H9 (cell line): ENCODE measurements around the gene DUS2. TPM values are rescaled to one million over a fixed set of nuclear protein-coding genes. Genes with fewer than 3 reads are reported as not detected.

Experiments
- DNase-seq: peaks from one replicate; pipeline ENCODE4 v3.0.0-alpha.2; 2017
- H2AFZ ChIP-seq: one replicate; pipeline ENCODE4 v1.6.1; 2013; ENCODE audit warnings: mild to moderate bottlenecking, low read length, control low read depth, moderate library complexity
- H2AK5ac ChIP-seq: 2 replicates; pipeline ENCODE4 v1.6.1; 2013; ENCODE audit warnings: low read length, control low read depth, mixed read lengths; ENCODE audit not compliant: insufficient read length
- H2BK120ac ChIP-seq: one replicate; pipeline ENCODE4 v1.6.1; 2013; ENCODE audit warnings: low read depth, mild to moderate bottlenecking, low read length, control low read depth, inconsistent platforms; ENCODE audit not compliant: poor library complexity, severe bottlenecking
- H2BK12ac ChIP-seq: 2 replicates; pipeline ENCODE4 v1.6.1; 2013; ENCODE audit warnings: low read length, control low read depth, mixed read lengths, low read depth; ENCODE audit not compliant: insufficient read length
- H2BK15ac ChIP-seq: 2 replicates; pipeline ENCODE4 v1.6.1; 2013; ENCODE audit warnings: low read depth, low read length, control low read depth
- H2BK20ac ChIP-seq: one replicate; pipeline ENCODE4 v1.6.1; 2013; ENCODE audit warnings: low read depth, mild to moderate bottlenecking, low read length, control low read depth, inconsistent platforms; ENCODE audit not compliant: poor library complexity, severe bottlenecking
- H2BK5ac ChIP-seq: 2 replicates; pipeline ENCODE4 v1.6.1; 2013; ENCODE audit warnings: low read length, control low read depth, mixed read lengths; ENCODE audit not compliant: insufficient read length
- H3K14ac ChIP-seq: 2 replicates; pipeline ENCODE4 v1.6.1; 2013; ENCODE audit warnings: low read length, control low read depth; ENCODE audit not compliant: insufficient read depth
- H3K18ac ChIP-seq: 2 replicates; pipeline ENCODE4 v1.6.1; 2013; ENCODE audit warnings: low read depth, mild to moderate bottlenecking, mixed read lengths, low read length, control low read depth; ENCODE audit not compliant: insufficient read length
- H3K23ac ChIP-seq: 2 replicates; pipeline ENCODE4 v1.6.1; 2013; ENCODE audit warnings: low read length, control low read depth, mixed read lengths, low read depth; ENCODE audit not compliant: insufficient read length
- H3K23me2 ChIP-seq: 2 replicates; pipeline ENCODE4 v1.6.1; 2013; ENCODE audit warnings: low read depth, mild to moderate bottlenecking, mixed read lengths, low read length, control low read depth; ENCODE audit not compliant: insufficient read length, poor library complexity, severe bottlenecking
- H3K27ac ChIP-seq: 2 replicates; pipeline ENCODE4 v1.5.1; 2013; ENCODE audit warnings: low read length, control low read depth, mixed read lengths, low read depth; ENCODE audit not compliant: insufficient read length
- H3K27me3 ChIP-seq: 2 replicates; pipeline ENCODE4 v1.6.1; 2013; ENCODE audit warnings: low read length, control low read depth, inconsistent platforms; ENCODE audit not compliant: insufficient read depth
- H3K4ac ChIP-seq: 2 replicates; pipeline ENCODE4 v1.6.1; 2013; ENCODE audit warnings: low read depth, mild to moderate bottlenecking, control low read depth, inconsistent platforms, low read length, moderate library complexity
- H3K4me1 ChIP-seq: 2 replicates; pipeline ENCODE4 v1.6.1; 2013; ENCODE audit warnings: low read length, control low read depth, inconsistent platforms; ENCODE audit not compliant: insufficient read depth
- H3K4me2 ChIP-seq: 2 replicates; pipeline ENCODE4 v1.6.1; 2013; ENCODE audit warnings: low read length, control low read depth, mixed read lengths; ENCODE audit not compliant: insufficient read length, insufficient read depth
- H3K56ac ChIP-seq: 2 replicates; pipeline ENCODE4 v1.6.1; 2013; ENCODE audit warnings: low read depth, mild to moderate bottlenecking, mixed read lengths, low read length, control low read depth; ENCODE audit not compliant: insufficient read length
- H3K79me1 ChIP-seq: 2 replicates; pipeline ENCODE4 v1.6.1; 2013; ENCODE audit warnings: low read depth, mild to moderate bottlenecking, moderate library complexity, low read length, control low read depth, inconsistent platforms; ENCODE audit not compliant: insufficient read depth, poor library complexity, severe bottlenecking
- H3K79me2 ChIP-seq: 2 replicates; pipeline ENCODE4 v1.6.1; 2013; ENCODE audit warnings: low read length, control low read depth, inconsistent platforms; ENCODE audit not compliant: insufficient read depth
- H3K9ac ChIP-seq: 2 replicates; pipeline ENCODE4 v1.6.1; 2013; ENCODE audit warnings: low read length, control low read depth, mixed read lengths; ENCODE audit not compliant: insufficient read length; ENCODE audit errors: extremely low read depth
- H3K9me3 ChIP-seq: one replicate; pipeline ENCODE4 v1.6.1; 2013; ENCODE audit warnings: low read depth, low read length, inconsistent platforms; ENCODE audit not compliant: control insufficient read depth
- H3T11ph ChIP-seq: one replicate; pipeline ENCODE4 v1.6.1; 2013; ENCODE audit warnings: mild to moderate bottlenecking, low read length, control low read depth, inconsistent platforms
- H4K20me1 ChIP-seq: one replicate; pipeline ENCODE4 v1.6.1; 2013; ENCODE audit not compliant: control insufficient read depth, insufficient read length, insufficient read depth
- H4K5ac ChIP-seq: 2 replicates; pipeline ENCODE4 v1.6.1; 2013; ENCODE audit warnings: low read depth, mild to moderate bottlenecking, mixed read lengths, low read length, control low read depth; ENCODE audit not compliant: insufficient read length
- H4K8ac ChIP-seq: replicated peaks from 2 replicates; pipeline ENCODE4 v1.6.1; 2013; ENCODE audit warnings: low read length, control low read depth, mixed read lengths, low read depth; ENCODE audit not compliant: insufficient read length
- H4K91ac ChIP-seq: 2 replicates; pipeline ENCODE4 v1.6.1; 2013; ENCODE audit warnings: low read depth, mild to moderate bottlenecking, moderate library complexity, mixed read lengths, low read length, control low read depth; ENCODE audit not compliant: insufficient read length
- H3K27ac Mint-ChIP-seq, 3 experiments: 2 replicates in 2 of 3; 3 replicates in 1 of 3; pipeline ENCODE4 v1.8.0; 2020 to 2021; ENCODE audit warnings: mixed read lengths in 3 of 3, mild to moderate bottlenecking in 1 of 3, moderate library complexity in 1 of 3
- H3K27me3 Mint-ChIP-seq: 2 replicates; pipeline ENCODE4 v1.8.0; 2021; ENCODE audit warnings: low read depth, mild to moderate bottlenecking, moderate library complexity, mixed read lengths
- H3K36me3 Mint-ChIP-seq, 3 experiments: 2 replicates in 2 of 3; 3 replicates in 1 of 3; pipeline ENCODE4 v1.8.0; 2020 to 2021; ENCODE audit warnings: low read depth in 3 of 3, mixed read lengths in 3 of 3; ENCODE audit not compliant: insufficient read depth in 1 of 3
- H3K4me1 Mint-ChIP-seq, 2 experiments: 2 replicates each; pipeline ENCODE4 v1.8.0; 2020; ENCODE audit warnings: mixed read lengths in 2 of 2
- H3K4me3 Mint-ChIP-seq, 2 experiments: 2 replicates in 1 of 2; 3 replicates in 1 of 2; pipeline ENCODE4 v1.8.0; 2020 to 2021; ENCODE audit warnings: mild to moderate bottlenecking in 2 of 2, mixed read lengths in 2 of 2, moderate library complexity in 1 of 2
- H3K9me3 Mint-ChIP-seq, 2 experiments: 2 replicates in 1 of 2; 3 replicates in 1 of 2; pipeline ENCODE4 v1.8.0; 2020; ENCODE audit warnings: mild to moderate bottlenecking in 2 of 2, mixed read lengths in 2 of 2, moderate library complexity in 1 of 2
- CTCF ChIP-seq: fragments of 200-600 bp; sonication (generic); conservative IDR thresholded peaks from 3 replicates; pipeline ENCODE4 v1.8.0; 2021; ENCODE audit warnings: antibody characterized with exemption, mild to moderate bottlenecking
- WGBS: extraction: QIAGEN DNeasy Blood & Tissue Kit; methylation state at CpG from one replicate; pipeline ENCODE4 v1.1.7; 2013; ENCODE audit warnings: missing lambda C conversion rate, low lambda C conversion rate, mixed read lengths; ENCODE audit not compliant: insufficient read length; ENCODE audit errors: extremely low coverage; 5-methylcytosine and 5-hydroxymethylcytosine counted together
- total RNA-seq: library from RNA; stranded (reverse); gene quantifications from 2 replicates; pipeline ENCODE4 v1.2.1, GENCODE V29; 2021

The DUS2 gene
- total RNA-seq, 1 experiment from 2014 or later, result 28.5 TPM

GRCh38 chr16:68066763-68067162 is 43.7 kb downstream of the DUS2 start:
- Histone ChIP-seq H3K9ac (no peak overlapping the region), H4K5ac (no peak overlapping the region), H3K4me2 (no peak overlapping the region), H3T11ph (no peak overlapping the region), H2BK12ac (no peak overlapping the region), H4K91ac (no peak overlapping the region), H3K4ac (no peak overlapping the region), H3K56ac (no peak overlapping the region), H2BK120ac (no peak overlapping the region), H3K4me1 (no peaks in the 10 kb centered on the region), H3K9me3 (no peaks in the 10 kb centered on the region), H2BK20ac (no peak overlapping the region), H2BK15ac (no peak overlapping the region), H3K27ac (no peak overlapping the region), H3K18ac (no peak overlapping the region), H2BK5ac (no peak overlapping the region), H4K20me1 (no peaks in the 10 kb centered on the region), H3K23ac (no peak overlapping the region), H3K79me1 (no peaks in the 10 kb centered on the region), H3K14ac (no peak overlapping the region), H3K23me2 (no peaks in the 10 kb centered on the region), H2AFZ (no peak overlapping the region), H3K79me2 (no peaks in the 10 kb centered on the region), H3K27me3 (no peaks in the 10 kb centered on the region), H4K8ac (no peak overlapping the region), H2AK5ac (no peak overlapping the region)
- no peak for TF ChIP-seq CTCF
- no peaks in the 10 kb centered on the region for H3K27me3 Mint-ChIP-seq
- no peaks in the 10 kb centered on the region for H3K4me1 Mint-ChIP-seq
- peaks cover 10 to 40% (median 23%) of the 10 kb centered on the region in 3 experiments; a peak in 6 of 7 replicates for H3K36me3 Mint-ChIP-seq
- H3K27ac Mint-ChIP-seq, result no peak overlapping the region
- H3K9me3 Mint-ChIP-seq, result no peaks in the 10 kb centered on the region
- H3K4me3 Mint-ChIP-seq, result no peak overlapping the region
- WGBS, result no CpG with 5 or more reads among the region's 1 CpG
- no peak for DNase-seq
